Stimulated activated naive CD8-positive, alpha-beta T cell treated with anti-CD3 and anti-CD28 coated beads, Interleukin-15, Interleukin-2, amounts not matched to agents 100 U/mL and 50 U/mL, for 24 hours (primary cell): ENCODE data around the gene SH3GL1.

ENCODE experiments used
- ATAC-seq: fragments of 150-1000 bp; cut with Tn5 transposase; one replicate; pipeline ENCODE4 v1.10.0; 2021
- DNase-seq: peaks from one replicate; pipeline ENCODE4 v3.0.0; 2021

Gene SH3GL1

DNA sequence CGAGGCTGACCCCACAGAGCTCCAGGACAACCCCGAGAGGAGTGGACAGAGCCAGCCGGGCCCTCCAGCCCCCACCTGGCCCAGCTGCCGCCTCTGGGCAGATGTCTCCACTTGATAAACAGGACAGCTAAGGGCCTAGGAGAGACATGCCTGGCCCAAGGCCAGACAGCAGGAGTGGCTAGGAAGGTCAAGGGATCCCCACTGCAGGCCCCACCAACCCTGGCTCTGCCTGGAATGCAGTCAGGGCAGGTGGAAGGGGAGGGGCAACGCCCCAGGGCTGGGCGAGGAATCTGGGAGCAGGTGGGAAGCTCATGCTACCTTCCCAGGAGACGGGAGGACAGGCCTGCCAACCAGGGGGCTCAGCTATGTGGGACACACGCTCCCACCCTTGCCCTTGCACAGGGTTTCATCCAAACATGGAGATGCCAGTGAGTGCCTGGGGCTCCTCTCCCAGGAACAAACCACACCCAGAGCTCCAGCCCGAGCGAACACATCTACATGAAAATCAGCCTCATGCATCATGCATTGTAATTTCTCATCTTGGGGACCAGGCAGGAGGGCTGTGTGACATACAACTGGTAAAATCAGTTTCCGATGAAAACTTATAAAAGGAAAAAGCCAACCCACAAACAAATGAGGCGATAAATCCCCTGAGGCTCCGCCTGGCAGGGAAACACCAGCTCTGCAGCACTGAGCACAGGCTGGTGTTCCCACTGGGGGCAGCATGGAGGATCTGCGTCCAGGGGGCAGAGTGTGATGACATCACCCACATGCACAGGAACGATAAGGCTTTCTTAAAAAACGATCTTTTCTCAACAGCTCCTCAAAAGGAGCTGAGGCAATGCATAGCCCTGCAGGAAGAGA lies 25.0 kb downstream of the SH3GL1 start:
- ATAC-seq = no peak
- peak; percentile 27 for DNase-seq

DNA sequence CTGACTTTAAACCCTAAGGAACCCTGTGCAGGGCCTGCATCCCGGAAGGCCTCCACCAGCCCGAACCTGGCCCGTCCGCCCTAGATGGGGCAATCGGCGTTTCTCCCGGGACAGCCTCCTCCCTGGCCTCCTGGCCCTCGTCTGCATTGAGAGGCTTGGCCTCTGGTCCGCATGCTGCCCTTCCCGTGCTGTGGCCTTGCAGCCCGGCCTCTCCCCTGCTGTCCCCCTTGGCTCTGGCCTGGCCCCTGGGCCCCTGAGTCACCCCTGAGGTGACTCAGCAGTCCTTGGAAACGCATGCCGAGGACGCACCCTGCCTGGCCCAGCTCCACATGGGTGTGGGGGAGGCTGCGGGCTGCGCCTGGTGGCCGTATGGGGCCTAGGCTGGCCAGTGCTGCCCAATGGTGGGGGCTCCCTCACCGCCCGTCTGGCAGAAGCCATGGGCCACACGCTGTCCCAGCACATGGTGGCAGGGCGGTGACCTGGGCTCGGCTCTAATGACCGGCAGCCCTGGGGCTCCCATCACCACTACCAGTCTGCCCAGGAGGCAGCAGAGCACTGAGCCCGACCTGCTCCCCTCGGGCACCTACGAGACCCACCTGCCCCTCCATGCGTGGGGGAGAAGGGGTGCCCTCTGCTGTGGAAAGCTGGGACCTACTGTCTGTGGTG lies 25.7 kb downstream of the SH3GL1 start:
- ATAC-seq (no peak), DNase-seq (no peak)

DNA sequence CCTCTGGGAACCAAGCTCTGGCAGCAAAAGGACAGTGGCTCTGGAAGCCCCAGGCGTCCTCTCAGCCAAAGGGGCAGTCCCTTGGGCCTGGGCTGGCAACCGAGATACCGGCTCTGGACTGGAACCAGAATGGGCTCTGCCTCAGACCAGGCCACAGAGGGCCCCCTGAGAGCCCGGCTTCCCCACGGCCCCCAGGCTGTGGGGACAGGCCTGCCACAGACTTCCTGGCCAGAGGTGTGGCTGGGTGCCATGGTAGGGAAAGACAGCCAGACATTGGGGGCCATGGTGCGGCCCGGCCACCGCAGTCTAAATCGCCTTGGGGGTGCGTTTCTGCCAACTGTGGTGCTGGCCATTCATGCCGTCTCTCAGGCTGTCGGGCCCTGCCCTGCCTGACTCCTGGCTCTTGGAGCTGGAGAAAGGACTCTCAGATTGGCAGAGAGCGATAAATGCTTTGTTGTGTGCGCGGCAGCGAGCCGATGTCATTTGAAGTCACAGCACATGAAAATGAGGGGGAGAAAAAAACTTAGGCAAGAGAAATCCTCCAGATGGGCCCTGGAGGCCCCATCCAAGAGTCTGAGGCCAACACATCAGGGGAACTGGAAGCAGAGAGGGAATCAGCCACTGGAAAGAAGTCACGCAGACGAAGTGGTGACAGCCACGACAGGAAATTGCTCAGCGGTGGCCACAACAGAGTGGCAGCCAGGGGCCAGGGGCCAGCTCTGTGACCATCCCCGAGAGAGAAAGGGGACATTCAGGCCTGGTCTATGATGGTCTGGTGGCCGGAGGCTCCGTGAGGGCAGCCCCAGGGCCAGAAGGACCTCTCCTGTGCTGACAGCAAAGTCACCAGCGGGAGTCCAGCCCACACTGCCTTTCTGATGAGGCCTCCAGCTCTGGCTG lies 26.5 kb downstream of the SH3GL1 start:
- ATAC-seq = no peak
- no peak for DNase-seq

DNA sequence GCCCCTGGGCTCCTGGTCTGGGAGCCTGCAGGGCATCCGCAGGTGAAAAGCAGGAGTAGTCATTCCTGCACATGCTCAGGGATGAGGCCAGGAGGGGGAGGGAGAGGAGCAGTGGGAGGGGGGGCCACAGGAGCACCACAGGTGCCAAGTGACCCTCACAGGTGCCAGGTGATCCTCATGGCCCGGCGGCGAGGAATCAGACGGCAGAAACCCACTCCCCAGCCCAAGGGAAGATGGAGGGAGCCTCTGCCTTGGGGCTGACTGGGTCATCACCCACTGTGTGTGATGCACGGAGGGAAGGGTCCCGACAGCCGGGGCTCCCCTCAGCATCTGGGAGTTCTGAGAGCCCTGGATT lies 27.4 kb downstream of the SH3GL1 start:
- ATAC-seq (no peak), DNase-seq (no peak)

DNA sequence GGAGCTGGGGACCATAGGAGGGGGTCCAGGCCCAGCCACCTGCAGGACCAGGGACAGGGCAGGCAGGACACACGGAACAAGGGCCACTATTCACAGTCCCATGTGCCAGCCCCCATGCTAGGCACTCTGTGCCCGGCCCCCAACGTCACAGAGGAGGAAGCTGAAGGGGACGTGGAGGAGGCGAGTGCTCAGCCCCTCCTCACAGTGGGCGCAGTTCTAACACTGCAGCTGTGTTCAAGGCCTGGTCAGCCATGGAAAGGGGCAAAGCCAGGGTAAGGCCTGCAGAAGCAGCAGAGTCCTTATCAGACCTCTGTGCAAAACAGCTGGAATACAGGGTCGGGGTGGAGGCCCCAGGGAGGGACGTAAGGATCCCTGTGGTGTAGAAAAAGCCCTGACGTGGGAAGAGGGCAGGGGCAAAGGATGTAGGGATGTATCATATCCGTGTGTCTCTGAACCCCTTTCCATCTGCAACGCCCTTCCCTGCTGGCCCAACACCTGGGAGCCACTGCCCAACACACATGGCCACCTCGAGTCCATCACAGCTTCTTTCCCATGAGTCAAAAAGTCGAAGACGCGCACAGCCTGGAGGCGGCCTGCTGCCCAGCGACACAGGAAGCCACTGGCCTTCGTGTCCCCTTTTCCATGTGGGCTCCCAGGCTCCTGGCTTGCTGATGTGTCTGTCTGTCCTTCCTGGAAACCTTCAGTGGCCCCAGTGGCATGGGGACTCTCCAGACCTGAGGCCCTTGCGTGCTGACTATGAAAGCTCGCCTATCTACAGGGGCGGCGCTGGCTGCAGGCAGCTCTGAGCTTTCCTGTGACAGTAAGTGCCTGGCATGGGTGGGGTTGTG lies 28.0 kb downstream of the SH3GL1 start:
- no peak for DNase-seq
- ATAC-seq = no peak

DNA sequence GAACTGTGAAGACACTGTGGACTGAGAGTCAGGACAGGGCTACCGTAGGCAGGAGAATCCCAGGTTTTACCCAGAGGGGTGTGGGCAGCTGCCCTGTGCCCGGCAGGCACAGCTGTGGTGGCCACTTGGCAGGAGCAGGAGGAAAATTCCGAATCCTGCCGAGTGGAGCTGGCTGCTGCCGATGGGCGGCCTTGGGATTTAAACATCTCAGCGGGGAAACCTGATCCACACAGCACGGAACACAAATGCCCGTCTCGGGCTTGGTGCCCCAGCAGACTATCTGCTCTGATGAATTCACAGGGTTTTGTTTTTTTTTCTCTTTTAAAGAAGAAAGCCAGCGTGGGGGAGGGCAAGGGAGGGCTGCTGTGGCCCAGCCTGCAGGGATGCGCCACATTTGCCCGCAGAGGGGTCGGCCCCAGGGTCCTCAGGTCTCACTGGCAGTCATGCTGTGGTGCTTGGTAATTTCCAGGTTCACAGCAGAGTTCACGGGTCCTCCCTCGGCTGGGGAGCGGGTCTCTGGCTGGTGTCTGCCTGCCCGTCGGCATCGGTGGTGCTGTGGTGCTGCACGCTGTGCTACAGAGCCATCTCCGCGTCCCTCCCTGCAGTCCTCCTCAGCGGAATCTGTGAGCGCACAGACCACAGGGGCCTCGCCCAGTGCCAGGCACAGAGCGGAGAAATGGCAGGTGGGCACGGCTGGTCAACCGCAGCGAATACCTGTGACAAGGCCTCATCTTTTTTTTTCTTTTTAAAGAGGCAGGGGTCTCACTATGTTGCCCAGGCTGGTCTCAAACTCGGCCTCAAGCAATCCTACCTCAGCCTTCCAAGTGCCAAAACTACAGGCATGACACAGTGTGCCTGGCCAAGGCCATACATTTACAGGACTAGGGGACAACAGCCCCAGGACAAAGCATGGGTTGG lies 28.8 kb downstream of the SH3GL1 start:
- DNase-seq = no peak
- no peak for ATAC-seq

DNA sequence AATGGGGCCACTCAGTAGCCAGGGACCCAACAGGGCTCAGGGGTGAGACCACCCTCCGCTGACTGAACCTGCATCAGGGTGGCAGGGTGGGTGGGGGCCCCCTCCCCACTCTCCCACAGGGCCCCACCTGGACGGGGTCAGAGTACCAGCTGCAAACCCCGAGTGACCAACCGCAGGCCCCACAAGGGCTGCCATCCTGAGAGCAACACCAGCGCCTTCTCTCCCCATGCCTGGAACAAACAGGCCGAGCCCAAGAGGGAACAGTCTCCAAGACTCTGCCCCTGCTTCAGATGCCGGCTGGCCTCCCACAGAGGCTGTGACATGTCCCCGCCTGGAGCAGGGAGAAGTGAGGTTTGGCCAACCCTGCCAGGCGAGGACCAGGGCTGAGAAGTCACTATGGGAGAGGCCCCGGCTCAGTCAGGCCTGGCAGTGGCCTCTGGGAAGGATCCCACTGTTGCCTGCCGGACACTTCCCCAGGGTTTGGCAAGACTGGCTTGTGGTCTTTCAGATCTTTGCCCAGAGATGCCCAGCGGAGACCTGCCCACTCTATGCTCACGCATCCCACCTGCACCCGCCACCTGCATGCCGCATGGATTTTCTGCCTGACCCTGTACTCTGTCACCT lies 29.8 kb downstream of the SH3GL1 start:
- ATAC-seq (no peak), DNase-seq (no peak)

DNA sequence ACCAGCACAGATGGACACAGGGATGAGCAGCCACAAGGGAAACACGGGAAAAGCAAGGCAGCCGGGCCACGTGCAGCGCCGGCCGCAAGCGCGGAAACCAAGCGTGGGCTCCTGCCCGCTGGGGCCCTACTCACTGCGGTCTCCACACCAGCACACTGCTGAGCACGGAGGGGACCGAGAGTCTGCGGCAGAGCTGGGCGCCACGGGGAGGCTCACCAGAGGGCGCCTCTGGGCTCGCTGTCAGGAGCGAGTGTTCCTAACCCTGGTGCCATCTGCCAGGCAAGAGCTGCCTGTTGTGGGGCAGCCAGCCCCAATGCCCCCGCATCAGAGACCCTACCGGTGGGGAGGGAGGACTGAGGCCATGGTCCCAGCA lies 30.5 kb downstream of the SH3GL1 start:
- ATAC-seq (peak; percentile 87), DNase-seq (peak; percentile 87)

DNA sequence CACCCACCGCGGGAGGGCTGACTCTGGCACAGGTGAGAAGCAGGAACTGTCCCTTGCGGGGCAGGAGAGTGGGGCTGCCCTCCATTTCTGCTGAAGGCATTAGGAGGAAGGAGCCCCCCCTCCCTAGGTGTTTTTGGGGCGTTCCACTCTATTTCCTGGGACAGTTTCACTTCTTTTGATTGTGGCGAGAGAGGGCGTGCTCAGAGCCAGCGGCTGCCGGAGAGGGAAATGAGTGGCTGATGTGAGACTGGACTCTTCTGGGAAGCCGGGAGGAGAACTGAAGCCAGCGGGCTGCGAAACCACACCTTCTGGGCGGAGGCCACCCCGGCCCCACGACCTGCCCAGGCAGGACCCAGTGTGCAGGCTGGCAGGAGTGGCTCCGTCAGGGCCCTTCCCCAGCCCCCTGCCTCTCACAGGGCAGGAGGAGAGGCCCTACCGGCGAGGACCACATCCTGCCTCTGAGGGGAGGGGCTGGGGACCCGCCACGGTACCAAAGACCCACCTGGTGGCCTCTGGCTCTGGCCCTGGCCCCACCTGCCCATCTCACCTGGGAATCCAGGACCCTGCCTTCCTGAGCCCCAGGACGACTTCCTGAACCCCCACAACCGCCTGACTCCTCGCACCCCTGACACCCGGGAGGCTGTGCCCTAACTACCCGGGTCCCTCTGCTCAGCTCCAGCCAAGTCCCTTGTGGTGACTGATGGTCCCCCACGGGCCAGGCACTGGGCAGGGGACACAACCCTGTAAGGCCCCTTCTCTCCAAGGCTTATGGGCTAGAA lies 31.0 kb downstream of the SH3GL1 start:
- peak; percentile 65 for ATAC-seq
- DNase-seq = peak; percentile 75

DNA sequence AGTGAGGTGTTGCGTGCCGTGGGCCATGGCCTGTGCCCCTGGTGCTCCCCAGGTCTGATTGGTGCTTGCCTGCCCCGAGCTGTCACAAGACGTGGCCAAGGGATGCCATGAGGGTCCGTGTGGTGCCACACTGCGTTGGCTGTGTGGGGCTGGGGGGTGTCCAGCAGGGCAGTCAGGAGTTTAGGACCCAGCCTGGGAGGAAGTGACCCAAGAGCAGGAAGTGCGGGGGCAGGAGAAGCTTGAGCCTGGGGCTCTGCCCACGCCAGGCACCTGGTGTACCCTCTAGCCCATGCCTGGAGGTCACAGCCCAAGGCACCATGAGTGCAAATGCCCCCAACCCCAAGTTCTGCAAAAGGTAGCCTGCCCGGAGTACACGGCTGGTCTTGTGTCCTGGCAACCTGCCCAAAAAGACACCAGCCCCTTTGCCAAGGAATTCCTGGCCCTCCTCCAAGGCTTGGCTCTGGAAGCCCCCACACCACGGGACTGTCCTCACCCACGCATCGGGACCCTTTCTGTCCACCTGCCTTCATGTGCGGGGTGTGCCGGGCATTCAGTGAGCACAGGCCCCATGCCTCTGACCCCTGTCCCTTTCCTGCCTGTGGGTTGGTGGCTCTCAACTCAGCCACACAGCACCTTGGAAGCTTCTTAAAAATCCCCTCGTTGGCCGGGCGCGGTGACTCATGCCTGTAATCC lies 32.1 kb downstream of the SH3GL1 start:
- ATAC-seq = no peak

DNA sequence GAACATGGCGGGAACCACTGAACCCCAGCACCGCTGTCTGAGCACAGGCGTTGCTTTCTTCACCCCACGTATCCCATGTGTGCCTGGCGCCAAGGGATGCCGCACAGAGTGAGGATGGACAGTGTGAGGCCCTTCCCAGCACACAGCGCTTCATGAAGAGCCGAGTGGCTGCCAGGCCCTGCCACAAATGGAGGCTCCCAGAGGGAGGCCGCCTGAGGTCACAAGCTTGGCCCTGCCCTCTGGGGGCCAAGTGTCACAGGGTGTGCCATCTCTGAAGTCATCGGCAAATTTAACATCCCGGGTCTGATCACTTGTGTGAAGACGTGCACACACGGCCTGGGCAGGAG lies 32.6 kb downstream of the SH3GL1 start:
- DNase-seq (no peak), ATAC-seq (no peak)

More for the DNA sequence above, 32.1 kb downstream of the SH3GL1 start:
- peak; percentile 33 for DNase-seq

DNA sequence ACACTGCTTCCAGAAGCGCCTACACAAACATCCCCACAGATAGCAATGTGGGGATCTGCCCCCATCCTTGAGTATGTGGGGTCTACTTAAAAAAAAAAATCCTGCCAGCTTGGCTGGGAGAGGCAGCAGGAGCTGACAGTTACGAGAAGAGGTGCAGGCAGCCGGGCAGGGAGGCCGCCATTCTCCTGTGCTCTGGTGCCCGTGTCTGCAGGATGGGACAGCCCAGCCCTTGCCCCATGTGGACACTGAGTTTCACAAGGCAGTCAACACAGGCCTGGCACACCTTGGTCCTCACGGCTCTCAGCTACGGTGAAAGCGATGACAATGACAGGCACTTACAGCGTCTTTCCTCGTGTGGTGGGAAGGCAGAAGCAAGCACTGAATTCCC lies 33.0 kb downstream of the SH3GL1 start:
- no peak for ATAC-seq

DNA sequence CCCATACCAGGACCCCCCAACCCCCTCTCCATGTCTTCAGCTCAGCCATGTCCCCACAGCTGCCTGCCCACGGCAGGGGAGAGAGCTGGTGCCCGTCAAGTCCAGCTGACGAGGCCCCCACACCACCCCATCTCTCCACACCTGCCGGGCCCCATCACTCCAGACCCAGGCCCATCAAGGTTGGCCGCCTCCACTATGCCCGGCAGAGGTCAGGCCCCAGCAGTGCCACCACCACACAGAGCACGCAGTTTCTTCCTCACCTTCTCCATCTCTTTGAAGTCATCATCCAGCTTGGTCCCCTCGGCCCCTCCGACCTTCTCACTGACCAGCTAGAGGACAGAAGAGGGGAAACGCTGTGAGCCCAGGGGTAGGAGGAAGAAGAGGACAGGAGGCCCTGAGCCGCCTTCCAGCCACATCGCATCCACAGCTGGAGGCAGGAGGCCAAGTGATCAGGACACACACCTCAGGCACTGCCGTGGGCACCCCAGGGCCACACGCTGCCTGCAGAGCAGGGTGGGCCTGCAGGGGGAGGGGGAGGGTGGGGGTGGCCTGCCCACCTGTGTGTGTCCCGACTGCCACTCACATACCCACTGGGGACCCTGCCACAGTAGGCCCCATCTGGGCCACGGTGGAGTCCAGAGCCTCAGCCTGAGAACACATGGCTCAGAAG lies 33.5 kb downstream of the SH3GL1 start:
- DNase-seq = no peak
- ATAC-seq = no peak

More for the DNA sequence above, 33.0 kb downstream of the SH3GL1 start:
- no peak for DNase-seq

DNA sequence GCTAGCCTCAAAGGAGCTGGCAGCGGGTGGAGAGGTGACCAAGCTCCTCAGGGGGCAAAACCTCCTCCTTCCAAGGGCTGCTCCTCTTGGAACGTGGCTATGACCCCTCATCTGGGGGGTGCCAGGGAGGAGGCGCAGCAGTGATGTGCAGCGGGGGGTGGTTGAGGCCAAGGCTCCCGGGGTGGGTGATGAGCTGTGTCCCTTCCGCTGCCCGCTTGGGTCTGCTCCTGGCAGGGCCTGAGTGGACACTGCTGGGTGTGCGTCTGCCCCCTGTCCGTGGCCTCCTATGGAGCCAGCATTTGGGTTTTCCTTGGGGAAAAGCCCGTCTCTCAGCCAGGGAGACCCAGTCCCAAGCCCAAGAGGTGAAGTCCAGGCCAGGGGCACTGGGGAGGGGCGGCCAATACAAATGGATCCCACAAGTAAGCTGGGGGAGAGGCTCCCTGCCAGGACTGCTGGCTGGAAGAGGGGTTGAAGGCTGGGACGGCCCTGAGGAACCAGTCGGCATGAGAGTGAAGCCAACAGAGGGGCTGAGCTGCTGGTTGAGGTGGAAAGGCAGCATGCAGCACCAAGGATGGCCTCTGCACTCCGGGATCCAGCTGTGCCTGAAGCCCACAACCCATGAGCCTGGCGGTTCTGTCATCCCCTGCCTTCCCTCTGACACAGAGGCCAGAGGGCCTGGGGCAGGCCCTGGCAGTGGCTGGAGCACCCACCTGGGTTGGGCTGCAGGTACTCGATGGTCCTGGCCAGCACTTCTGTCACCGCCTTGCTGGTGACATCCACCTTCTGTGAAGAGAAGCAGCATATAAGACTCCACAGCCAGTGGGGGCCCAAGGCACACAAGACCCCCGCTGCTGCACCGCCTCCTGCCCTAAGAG lies 34.3 kb downstream of the SH3GL1 start:
- DNase-seq (no peak), ATAC-seq (no peak)

DNA sequence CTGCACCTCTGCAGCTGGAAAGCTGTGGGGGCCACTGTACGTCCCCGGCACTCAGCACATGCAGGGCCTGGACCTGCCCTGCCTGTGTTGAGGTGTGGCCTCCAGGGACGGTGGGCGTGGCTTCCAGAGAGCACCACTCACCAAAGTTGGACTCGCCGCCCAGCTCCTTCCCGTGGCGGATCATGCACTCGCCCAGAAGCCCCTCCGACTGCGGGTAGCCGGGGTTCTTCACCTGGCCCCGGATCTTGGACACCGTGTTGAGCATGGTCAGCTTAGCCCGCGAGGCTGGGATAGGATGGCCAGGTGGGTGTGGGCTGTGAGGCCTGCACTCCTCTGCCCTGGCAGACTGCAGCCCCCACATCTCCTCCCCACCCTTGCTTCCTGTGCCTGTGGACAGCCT lies 35.0 kb downstream of the SH3GL1 start:
- ATAC-seq = no peak
- no peak for DNase-seq

DNA sequence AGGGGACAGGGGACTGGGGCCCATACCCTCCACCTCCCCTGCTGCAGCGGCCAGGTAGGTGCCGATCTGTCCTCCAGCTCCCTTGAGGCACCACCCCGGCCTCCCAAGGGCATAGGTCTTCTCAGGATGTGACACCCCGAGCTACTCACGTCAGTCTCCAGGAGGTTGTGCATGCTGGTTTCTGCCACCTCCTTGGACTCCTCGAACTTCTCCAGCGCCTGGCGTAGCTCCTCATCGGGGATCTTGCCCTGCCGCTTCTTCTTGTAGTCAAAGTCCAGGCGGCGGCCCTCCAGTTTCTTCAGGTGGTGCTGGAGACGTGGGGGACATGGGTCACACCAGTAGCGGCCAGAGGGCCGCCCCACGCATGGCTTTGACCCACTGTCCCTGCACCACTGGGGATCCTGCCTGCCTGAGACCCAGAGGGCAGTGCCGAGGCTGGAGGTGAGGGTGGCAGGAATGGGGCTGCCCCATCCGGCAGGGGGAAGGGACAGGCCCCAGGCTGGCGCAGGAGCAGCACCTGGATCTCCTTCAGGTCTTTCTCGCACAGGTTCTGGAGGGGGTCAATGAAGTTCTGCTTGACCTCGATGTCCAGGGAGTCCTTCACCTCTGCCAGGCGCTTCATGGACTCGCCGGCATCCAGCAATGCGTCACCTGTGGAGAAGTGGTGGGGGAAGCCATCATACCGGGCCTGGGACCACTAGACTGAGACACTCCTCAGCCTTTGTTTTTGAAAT lies 36.6 kb downstream of the SH3GL1 start:
- DNase-seq (no peak), ATAC-seq (no peak)
